ENCODE data around the gene IQCH.

GRCh38 chr15:67267440-67267839 lies 12.9 kb downstream of the IQCH start:
- TF ChIP-seq POLR2AphosphoS5 (IDR thresholded peaks at IDR 0.05; ENCODE audit: borderline replicate concordance, low read depth, low read length) (no peak), EZH2 (IDR thresholded peaks at IDR 0.05) (no peak), FOXP2 (optimal IDR thresholded peaks at IDR 0.05; ENCODE audit: control extremely low read depth, extremely low read length, insufficient read depth) (no peak)
